Suppressor macrophage treated with lipopolysaccharide for 1 hour (primary cell): ENCODE results near the gene AICDA.

Experiments
- DNase-seq, 3 donors: peaks; one replicate each; pipeline ENCODE4 v3.0.0-alpha.2; 2020 to 2022

The AICDA gene

GRCh38 chr12:8554451-8555195 is 58.0 kb downstream of the AICDA start:
- DNase-seq = peak; percentile 43 to 51 (median 48)

- no peak for DNase-seq
Measured at GRCh38 chr12:8553088-8553627, 59.5 kb downstream of the AICDA start.
